Measurements from ENCODE around the gene SMIM5. TPM values are rescaled to one million over a fixed set of nuclear protein-coding genes. Genes with fewer than 3 reads are reported as not detected.

SMIM5 gene
- total and polyA plus RNA-seq, 2 experiments from 2014 or later = 0.60 to 0.89 TPM

GRCh38 chr17:75615301-75615700 is 17.9 kb upstream of the SMIM5 start:
- DNase-seq (ENCODE audit: low read depth in 1 of 2, low spot score in 1 of 2) = no peak
- no peak overlapping the region for H3K4me3 ChIP-seq
- no peaks in the 10 kb centered on the region for H3K9me3 ChIP-seq (ENCODE audit: low read depth)
- H3K36me3 ChIP-seq = no peaks in the 10 kb centered on the region
- H3K4me1 ChIP-seq (ENCODE audit: low read depth) = no peaks in the 10 kb centered on the region
- H3K27ac ChIP-seq = no peak overlapping the region
- TF ChIP-seq, protein P1, sequence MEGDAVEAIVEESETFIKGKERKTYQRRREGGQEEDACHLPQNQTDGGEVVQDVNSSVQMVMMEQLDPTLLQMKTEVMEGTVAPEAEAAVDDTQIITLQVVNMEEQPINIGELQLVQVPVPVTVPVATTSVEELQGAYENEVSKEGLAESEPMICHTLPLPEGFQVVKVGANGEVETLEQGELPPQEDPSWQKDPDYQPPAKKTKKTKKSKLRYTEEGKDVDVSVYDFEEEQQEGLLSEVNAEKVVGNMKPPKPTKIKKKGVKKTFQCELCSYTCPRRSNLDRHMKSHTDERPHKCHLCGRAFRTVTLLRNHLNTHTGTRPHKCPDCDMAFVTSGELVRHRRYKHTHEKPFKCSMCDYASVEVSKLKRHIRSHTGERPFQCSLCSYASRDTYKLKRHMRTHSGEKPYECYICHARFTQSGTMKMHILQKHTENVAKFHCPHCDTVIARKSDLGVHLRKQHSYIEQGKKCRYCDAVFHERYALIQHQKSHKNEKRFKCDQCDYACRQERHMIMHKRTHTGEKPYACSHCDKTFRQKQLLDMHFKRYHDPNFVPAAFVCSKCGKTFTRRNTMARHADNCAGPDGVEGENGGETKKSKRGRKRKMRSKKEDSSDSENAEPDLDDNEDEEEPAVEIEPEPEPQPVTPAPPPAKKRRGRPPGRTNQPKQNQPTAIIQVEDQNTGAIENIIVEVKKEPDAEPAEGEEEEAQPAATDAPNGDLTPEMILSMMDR (IDR thresholded peaks at IDR 0.05; ENCODE audit: low read depth, low read length) = no peak
- no peaks in the 10 kb centered on the region for H3K27me3 ChIP-seq

GRCh38 chr17:75616521-75617122 is 16.6 kb upstream of the SMIM5 start:
- Histone ChIP-seq H3K27me3 (no peaks in the 10 kb centered on the region), H3K36me3 (no peaks in the 10 kb centered on the region), H3K9me3 (ENCODE audit: low read depth) (no peaks in the 10 kb centered on the region), H3K27ac (no peak overlapping the region), H3K4me1 (ENCODE audit: low read depth) (no peaks in the 10 kb centered on the region), H3K4me3 (no peak overlapping the region)
- TF ChIP-seq, protein P1 (IDR thresholded peaks at IDR 0.05; ENCODE audit: low read depth, low read length) = no peak
- DNase-seq (ENCODE audit: low read depth in 1 of 2, low spot score in 1 of 2) = no peak

DNA sequence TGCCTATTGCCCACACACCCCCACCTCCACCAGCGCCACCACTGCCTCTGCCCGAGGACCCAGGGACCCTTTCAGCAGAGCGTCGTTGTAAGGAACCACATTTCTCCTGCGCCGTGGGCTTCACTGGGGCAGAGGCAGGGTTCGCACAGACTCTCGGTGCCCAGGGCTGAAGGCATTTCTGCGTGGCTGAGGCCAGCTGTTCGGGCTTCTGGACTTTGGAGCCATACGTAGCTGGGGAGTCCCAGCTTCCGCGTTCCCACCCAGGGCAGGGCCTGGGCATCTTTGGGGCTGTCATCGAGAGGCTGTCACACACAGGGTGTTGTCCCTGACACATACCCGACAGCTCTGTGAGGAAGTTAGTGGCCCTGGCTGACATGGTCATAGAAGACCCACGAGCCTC is 16.0 kb upstream of the SMIM5 start:
- TF ChIP-seq, protein P1 (IDR thresholded peaks at IDR 0.05; ENCODE audit: low read depth, low read length) = no peak
- H3K36me3 ChIP-seq = no peaks in the 10 kb centered on the region
- DNase-seq (ENCODE audit: low read depth in 1 of 2, low spot score in 1 of 2) = no peak
- no peaks in the 10 kb centered on the region for H3K27me3 ChIP-seq
- no peaks in the 10 kb centered on the region for H3K4me1 ChIP-seq (ENCODE audit: low read depth)
- no peak overlapping the region for H3K27ac ChIP-seq
- no peak overlapping the region for H3K4me3 ChIP-seq
- H3K9me3 ChIP-seq (ENCODE audit: low read depth) = no peaks in the 10 kb centered on the region

DNA sequence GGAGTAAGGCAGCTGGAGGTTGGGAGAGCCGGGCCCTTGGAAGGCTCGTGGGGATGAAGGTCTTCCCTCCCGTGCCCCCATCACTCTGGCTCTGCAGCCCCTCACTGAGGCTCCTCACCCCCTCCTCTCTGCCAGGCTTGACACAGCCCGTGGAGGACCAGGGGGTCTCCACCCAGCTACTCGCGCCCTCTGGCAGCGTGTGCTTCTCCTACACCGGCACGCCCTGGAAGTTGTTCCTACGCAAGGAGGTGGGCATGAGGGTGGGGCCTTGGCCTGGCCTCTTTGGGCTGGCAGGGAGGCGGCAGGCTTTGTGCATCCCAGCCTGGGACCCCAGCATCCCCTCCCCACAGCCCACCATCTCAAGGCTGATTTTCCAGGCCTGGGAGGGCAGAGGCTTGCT is 15.6 kb upstream of the SMIM5 start:
- H3K4me1 ChIP-seq (ENCODE audit: low read depth) = no peaks in the 10 kb centered on the region
- TF ChIP-seq, protein P1 (IDR thresholded peaks at IDR 0.05; ENCODE audit: low read depth, low read length) = no peak
- no peak overlapping the region for H3K27ac ChIP-seq
- no peaks in the 10 kb centered on the region for H3K36me3 ChIP-seq
- H3K4me3 ChIP-seq = no peak overlapping the region
- no peaks in the 10 kb centered on the region for H3K27me3 ChIP-seq
- no peaks in the 10 kb centered on the region for H3K9me3 ChIP-seq (ENCODE audit: low read depth)
- DNase-seq (ENCODE audit: low read depth in 1 of 2, low spot score in 1 of 2) = no peak

- Histone ChIP-seq H3K27me3 (no peaks in the 10 kb centered on the region), H3K4me1 (ENCODE audit: low read depth) (no peaks in the 10 kb centered on the region), H3K27ac (no peak overlapping the region), H3K4me3 (no peak overlapping the region), H3K36me3 (no peaks in the 10 kb centered on the region), H3K9me3 (ENCODE audit: low read depth) (no peaks in the 10 kb centered on the region)
- TF ChIP-seq, protein P1 (IDR thresholded peaks at IDR 0.05; ENCODE audit: low read depth, low read length) = peak; percentile 64
- DNase-seq (ENCODE audit: low read depth in 1 of 2, low spot score in 1 of 2) = peak; percentile 47 to 50
These were observed 13.5 kb upstream of the SMIM5 start for GRCh38 chr17:75619506-75620431.

Measured in cardiac muscle cell (in vitro differentiated cells and primary cell).